ENCODE results near the gene ITPR1. TPM values are rescaled to one million over a fixed set of nuclear protein-coding genes. Genes with fewer than 3 reads are reported as not detected.

ITPR1 gene
- total RNA-seq, 1 donor from 2014 or later = 45.9 TPM

- TF ChIP-seq CTCF (conservative IDR thresholded peaks at IDR 0.05) = no peak
- Mint-ChIP-seq H3K9me3 (peaks cover 7% of the 10 kb centered on the region), H3K4me1 (ENCODE audit: unreplicated experiment) (peaks cover 9% of the 10 kb centered on the region), H3K36me3 (peaks cover 34% of the 10 kb centered on the region), H3K27ac (peak overlapping the region; percentile 27), H3K27me3 (no peaks in the 10 kb centered on the region), H3K4me3 (no peak overlapping the region)
- no peak for DNase-seq (ENCODE audit: extremely low spot score, unreplicated experiment)
These were observed 194.4 kb downstream of the ITPR1 start for GRCh38 chr3:4687596-4687995.

- peaks cover 32% of the 10 kb centered on the region for H3K36me3 Mint-ChIP-seq
- H3K27ac Mint-ChIP-seq = peak overlapping the region; percentile 69
- H3K4me3 Mint-ChIP-seq = peak overlapping the region; percentile 30
- peaks cover 9% of the 10 kb centered on the region for H3K4me1 Mint-ChIP-seq (ENCODE audit: unreplicated experiment)
- H3K9me3 Mint-ChIP-seq = peaks cover 7% of the 10 kb centered on the region
- no peaks in the 10 kb centered on the region for H3K27me3 Mint-ChIP-seq
- no peak for DNase-seq (ENCODE audit: extremely low spot score, unreplicated experiment)
- TF ChIP-seq CTCF (conservative IDR thresholded peaks at IDR 0.05) = no peak
These were observed 195.3 kb downstream of the ITPR1 start for GRCh38 chr3:4688411-4688810.

- Mint-ChIP-seq H3K4me3 (no peak overlapping the region), H3K9me3 (peaks cover 7% of the 10 kb centered on the region), H3K4me1 (ENCODE audit: unreplicated experiment) (peaks cover 9% of the 10 kb centered on the region), H3K27me3 (no peaks in the 10 kb centered on the region), H3K36me3 (peaks cover 26% of the 10 kb centered on the region), H3K27ac (no peak overlapping the region)
- DNase-seq (ENCODE audit: extremely low spot score, unreplicated experiment) = no peak
- no peak for TF ChIP-seq CTCF (conservative IDR thresholded peaks at IDR 0.05)
These were observed 195.9 kb downstream of the ITPR1 start for GRCh38 chr3:4689021-4689420.

GRCh38 chr3:4690277-4690676 lies 197.1 kb downstream of the ITPR1 start:
- Mint-ChIP-seq H3K4me1 (ENCODE audit: unreplicated experiment) (peaks cover 9% of the 10 kb centered on the region), H3K4me3 (no peak overlapping the region), H3K27ac (no peak overlapping the region), H3K36me3 (peaks cover 24% of the 10 kb centered on the region), H3K9me3 (peaks cover 7% of the 10 kb centered on the region), H3K27me3 (no peaks in the 10 kb centered on the region)
- no peak for TF ChIP-seq CTCF (conservative IDR thresholded peaks at IDR 0.05)
- no peak for DNase-seq (ENCODE audit: extremely low spot score, unreplicated experiment)

GRCh38 chr3:4693620-4694019 lies 200.5 kb downstream of the ITPR1 start:
- no peaks in the 10 kb centered on the region for H3K4me1 Mint-ChIP-seq (ENCODE audit: unreplicated experiment)
- no peaks in the 10 kb centered on the region for H3K27me3 Mint-ChIP-seq
- H3K9me3 Mint-ChIP-seq = peaks cover under 1% of the 10 kb centered on the region
- DNase-seq (ENCODE audit: extremely low spot score, unreplicated experiment) = no peak
- H3K4me3 Mint-ChIP-seq = no peak overlapping the region
- H3K36me3 Mint-ChIP-seq = peaks cover 17% of the 10 kb centered on the region
- no peak overlapping the region for H3K27ac Mint-ChIP-seq
- TF ChIP-seq CTCF (conservative IDR thresholded peaks at IDR 0.05) = no peak

- Mint-ChIP-seq H3K4me3 (no peak overlapping the region), H3K27ac (no peak overlapping the region), H3K4me1 (ENCODE audit: unreplicated experiment) (no peaks in the 10 kb centered on the region), H3K9me3 (no peaks in the 10 kb centered on the region), H3K36me3 (peaks cover 20% of the 10 kb centered on the region), H3K27me3 (no peaks in the 10 kb centered on the region)
- no peak for TF ChIP-seq CTCF (conservative IDR thresholded peaks at IDR 0.05)
- no peak for DNase-seq (ENCODE audit: extremely low spot score, unreplicated experiment)
These were observed 202.7 kb downstream of the ITPR1 start for GRCh38 chr3:4695846-4696245.

All from type B pancreatic cell (in vitro differentiated cells).